Stromal cell of bone marrow (primary cell): ENCODE measurements around the gene KRR1.
"Not testable (repeated sequence)": the region's sequence is repeated elsewhere in the genome, so short reads cannot be mapped to it uniquely, and the experiment has no call there.

Experiments
- DNase-seq: peaks from one replicate; pipeline ENCODE4 v3.0.0-alpha.2; 2012; ENCODE audit warnings: low read depth

The KRR1 gene

DNA sequence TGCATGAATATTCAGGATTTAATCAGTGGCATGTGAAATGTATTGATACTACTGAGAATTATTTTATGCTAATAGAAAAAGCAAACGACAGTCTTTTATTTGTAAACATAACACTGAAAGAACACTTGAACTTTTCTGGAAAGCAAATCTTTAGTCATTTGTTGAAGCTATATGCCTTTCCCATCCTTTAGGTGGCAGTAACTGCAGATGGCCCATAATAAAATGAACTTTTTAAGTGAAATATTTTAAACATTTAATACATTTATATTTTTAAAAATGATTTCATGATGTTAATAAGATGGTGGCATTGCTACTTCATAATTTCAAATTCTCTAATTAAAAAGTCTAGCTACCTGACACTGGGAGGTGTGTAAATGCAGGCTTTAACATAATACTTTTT lies 13.9 kb upstream of the KRR1 start:
- no peak for DNase-seq

- not testable (repeated sequence) for DNase-seq
Measured at GRCh38 chr12:75522124-75522523, 10.7 kb upstream of the KRR1 start.

GRCh38 chr12:75521224-75521623 lies 9.8 kb upstream of the KRR1 start:
- not testable (repeated sequence) for DNase-seq

- no peak for DNase-seq
Measured at GRCh38 chr12:75509621-75510020, 1.8 kb downstream of the KRR1 start.

DNA sequence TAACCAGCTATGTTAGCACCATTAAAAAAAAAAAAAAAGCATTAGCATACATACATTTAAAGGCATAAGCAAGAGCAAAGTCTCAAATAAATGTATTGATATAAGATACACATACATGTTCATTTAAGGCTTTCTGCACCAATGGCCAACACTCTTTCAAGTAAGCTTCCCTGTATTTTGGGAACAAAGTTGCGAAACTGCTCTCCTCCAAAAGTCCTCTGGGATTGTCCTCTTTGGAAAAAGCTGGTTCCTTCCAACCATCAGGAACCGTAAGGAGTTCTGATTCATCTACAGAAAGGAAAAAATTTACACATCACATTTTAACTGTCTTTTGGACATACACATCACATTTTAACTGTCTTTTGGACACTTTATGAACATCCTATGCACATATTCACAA lies 3.2 kb downstream of the KRR1 start:
- DNase-seq: peak; percentile 51

DNA sequence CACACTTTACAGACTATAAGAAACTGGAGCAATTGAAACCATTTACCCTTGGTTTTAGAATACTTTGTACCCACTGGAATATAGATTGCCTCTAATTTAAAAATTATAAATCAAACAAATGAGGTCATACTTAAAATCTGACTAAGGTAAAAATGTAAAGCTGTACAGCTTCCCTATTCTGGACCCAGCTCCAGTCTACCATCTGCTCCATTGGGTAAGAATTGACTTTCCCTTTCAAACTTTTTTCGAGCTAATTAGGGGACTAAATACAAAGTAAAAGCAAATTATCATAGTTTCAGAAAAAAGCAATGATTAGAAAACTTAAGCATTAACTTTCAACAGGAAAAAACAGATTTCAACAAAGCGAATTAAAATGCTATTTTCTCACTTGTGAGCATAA lies 4.3 kb downstream of the KRR1 start:
- DNase-seq: no peak

GRCh38 chr12:75505706-75506312 lies 5.6 kb downstream of the KRR1 start:
- DNase-seq: no peak

- no peak for DNase-seq
Measured at GRCh38 chr12:75503866-75504265, 7.5 kb downstream of the KRR1 start.

DNA sequence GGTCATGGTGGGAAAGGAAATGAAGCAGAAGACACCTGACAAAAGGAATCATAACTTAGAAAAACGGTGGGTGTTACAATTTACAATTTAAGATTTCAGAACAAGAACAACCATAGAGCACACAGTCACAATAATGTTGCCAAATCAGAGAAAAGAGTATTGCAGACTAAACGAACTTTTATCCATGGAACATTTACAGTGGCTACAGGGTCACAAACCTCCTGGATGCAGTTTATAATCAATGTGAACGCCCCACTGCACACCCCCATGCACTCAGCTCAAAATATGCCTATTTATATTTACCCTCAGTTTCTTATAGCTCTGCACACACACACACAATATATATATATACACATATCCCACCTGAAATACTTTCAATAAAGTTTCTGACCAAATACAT lies 8.0 kb downstream of the KRR1 start:
- no peak for DNase-seq

GRCh38 chr12:75491169-75491568 lies 20.2 kb downstream of the KRR1 start:
- no peak for DNase-seq

DNA sequence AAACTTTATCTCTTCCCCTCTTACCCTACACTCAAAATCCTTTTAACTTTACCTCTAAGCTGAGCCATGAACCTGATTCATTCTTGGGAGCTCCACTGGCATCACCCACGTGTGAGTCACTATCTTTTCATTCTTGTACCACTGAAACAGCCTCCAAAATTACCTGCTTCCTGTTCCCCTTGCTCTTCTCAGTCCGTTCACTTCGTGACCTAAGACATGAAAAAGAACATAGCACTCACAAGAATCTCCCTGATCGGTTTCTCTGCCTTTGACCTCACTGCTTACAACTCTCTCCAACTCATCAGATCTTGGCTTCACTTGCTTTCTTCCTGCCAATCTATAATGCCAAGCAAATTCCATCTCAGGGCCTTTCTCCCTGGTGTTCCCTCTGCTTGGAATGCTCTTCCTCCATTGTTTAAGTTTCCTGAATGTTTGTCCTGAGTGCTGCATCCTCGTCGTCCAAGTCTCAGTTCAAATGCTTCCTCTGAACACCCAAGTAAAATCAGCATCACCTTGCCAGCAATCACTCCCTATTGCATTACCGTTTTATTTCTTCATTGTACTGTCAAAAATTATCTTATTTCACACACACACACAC lies 21.7 kb downstream of the KRR1 start:
- no peak for DNase-seq

DNA sequence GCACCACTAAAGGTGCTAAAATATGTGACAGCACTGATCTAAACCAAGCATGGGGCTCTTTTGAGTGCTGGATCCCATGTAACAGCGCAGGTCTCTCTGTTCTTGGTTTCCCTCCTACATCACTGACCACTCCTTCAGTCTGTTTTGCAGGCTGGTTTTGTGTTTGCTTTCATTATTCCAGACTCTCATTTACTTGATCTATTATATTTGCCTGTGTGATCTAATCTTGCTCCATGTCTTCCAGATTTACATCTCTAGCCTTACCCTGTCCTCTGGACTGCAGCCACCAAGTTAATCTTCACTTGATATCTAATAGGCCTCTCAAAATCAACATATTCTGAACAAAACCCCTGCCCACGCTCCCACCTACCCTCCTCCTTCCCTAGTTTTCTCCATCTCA lies 22.2 kb downstream of the KRR1 start:
- no peak for DNase-seq

DNA sequence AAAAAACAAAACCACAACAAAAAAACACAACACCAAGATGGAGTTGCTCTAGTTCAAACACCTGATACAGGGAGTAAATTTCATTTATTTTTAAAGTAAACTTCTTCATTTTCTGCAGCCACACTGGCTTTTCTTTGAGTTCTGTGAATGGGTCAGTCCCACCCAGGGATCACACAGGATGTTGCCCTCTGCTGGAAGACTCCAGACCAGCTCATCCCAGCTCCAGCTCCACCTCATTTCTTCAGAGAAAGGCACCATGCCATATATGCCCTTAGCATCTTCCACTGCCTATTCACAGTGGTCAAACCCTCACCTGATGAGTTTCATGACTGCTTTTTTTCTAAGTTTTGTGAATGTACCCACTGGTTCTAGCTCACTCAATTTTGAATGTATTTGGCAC lies 22.9 kb downstream of the KRR1 start:
- no peak for DNase-seq

DNA sequence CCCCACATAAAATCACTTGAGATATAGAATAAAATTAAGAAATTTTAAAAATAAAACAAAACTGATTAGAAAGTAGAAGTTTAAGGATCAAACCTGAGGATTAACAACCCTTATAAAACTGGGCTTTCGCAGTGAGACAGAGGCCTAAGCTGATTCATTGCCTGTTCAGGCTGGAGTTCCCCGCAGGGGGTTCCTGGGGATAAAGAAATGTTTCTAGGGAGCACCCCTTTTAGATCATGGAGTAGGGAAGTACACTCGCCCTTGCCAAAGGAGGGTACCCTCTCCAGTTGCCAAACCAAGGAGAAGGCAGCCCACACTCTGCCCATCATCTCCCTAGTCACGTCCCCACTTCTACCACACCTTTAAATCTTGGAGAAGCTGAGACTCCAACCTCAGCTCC lies 24.1 kb downstream of the KRR1 start:
- no peak for DNase-seq

DNA sequence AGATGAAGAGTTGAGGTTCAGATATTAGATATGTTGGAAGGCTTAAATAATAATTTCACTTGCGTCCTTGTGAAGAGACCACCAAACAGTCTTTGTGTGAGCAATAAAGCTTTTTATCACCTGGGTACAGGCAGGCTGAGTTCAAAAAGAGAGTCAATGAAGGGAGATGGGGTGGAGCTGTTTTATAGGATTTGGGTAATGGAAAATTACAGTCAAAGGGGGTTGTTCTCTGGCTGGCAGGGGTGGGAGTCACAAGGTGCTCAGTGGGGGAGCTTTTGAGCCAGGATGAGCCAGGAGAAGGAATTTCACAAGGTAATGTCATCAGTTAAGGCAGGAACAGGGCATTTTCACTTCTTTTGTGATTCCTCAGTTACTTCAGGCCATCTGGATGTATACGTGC lies 27.0 kb downstream of the KRR1 start:
- DNase-seq: not testable (repeated sequence)

- no peak for DNase-seq
Measured at GRCh38 chr12:75483431-75483830, 28.0 kb downstream of the KRR1 start.

GRCh38 chr12:75482646-75483045 lies 28.8 kb downstream of the KRR1 start:
- DNase-seq: no peak

GRCh38 chr12:75481774-75482173 lies 29.6 kb downstream of the KRR1 start:
- DNase-seq: no peak

DNA sequence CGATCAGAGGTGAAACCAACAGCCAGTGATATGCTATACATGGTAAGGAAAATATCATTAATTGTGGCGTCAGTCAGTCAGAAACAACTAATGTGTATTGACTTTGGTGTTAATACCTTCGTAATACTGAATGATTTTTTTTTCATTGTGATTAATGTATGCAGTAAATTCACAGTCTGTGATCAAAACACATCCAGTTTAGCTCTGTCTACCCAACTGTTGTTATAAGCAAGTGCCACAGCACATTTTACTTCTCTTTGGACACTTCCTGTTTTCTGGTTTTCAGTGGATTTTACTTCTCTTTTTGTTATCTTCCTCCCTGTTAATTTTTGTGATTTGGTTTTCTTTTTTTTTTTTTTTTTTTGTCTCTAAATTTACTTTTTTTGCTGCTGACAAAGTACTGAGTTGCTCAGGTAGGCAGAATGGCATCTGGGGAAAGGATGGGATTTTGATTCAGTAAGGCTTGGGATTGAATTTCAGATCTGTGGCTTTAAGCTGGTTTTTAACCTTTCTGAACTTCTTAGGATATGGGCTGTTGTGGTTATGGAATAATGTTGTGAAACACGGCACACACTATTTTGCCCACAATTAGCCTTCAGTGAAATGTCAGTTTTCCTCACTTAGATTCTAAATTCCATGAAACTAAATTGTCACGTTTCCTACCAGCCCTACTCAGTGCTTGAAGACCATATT lies 30.2 kb downstream of the KRR1 start:
- no peak for DNase-seq

DNA sequence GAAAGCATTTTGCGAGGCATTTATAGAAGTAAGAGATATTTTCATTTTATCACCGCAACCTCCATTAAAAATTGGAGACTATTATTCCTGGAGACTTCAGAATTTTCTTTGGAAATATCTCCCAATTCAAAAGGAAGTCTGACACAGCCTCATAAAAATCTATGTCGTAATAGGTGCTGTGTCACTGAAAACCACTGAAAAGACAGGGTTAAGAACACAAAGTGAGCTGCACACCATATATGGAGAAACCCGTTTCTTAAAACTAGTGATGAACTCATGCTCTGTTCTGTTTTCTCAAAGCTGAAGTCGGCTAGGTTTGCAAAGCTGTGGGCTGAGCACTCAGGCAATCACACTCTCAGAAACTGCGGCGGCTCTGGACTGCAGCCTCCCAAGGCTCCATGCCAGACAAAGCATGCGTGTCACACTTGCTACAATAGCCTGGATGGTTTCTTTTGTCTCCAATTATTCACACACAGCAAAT lies 30.9 kb downstream of the KRR1 start, which contains the start of gene GLIPR1:
TSS of gene GLIPR1 (plus strand) at position 287 of the 481 bp plus-strand sequence. CDS start at position 413, 126 bp downstream.
- DNase-seq: peak; percentile 99

DNA sequence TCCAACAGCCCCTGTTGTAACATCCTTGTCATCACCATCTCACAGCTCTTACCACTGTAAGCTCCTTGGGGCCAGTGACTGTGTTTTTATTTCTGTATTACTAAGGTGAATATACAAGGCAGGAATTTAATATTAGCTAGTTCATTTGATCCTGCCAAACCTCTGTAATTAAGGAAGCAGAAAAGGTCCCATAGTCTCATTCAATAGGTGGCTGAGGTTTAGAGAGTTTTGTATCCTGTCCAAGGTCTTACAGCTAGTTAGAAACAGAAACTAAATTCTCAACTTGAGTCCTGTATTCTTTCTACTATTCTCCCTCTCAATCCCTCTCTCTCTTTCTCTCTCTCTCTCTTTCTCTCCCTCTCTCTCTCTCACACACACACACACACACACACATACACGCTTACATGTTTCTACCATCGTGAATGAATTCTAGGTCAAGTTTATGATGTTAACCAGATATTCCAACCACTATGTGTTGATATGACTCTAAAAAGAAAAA lies 31.4 kb downstream of the KRR1 start:
- DNase-seq: peak; percentile 62

DNA sequence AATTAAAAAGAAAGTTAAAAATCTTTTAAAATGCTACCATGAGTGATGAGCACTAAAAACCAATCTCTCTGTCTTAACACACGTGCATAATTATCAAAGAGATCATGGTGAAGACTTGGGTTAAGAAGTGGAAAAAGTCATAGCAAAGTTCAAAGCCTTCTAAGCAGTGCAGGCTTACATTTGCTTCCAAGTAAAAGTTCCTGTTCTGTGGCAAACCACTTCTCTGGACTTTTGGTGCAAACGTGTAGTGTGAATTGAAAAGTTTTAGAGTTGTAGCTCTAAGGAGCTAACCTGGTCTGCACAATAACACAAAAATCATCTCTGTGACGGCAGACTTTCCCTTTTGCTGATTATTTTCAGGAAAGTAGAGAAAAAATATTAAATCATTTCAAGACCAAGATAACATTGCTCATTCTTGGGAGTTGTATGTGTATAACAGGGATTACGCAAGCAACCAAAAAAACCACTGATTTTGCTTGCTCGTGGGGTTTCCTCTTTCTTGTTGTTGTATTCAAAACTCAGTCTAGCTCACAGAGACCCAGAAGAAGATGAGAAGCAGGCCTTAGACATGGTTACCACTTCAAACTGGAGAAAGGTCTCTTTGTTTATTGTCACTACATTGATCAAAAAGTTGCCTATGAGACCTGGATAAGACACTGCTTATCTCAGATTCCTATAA lies 33.2 kb downstream of the KRR1 start:
- peak; percentile 78 for DNase-seq

- DNase-seq: no peak
Measured at GRCh38 chr12:75477137-75477536, 34.3 kb downstream of the KRR1 start.
